GM12878 (cell line): ENCODE results near the gene CTSO.

Experiments
- ATF2 ChIP-seq: IDR thresholded peaks from 2 replicates; pipeline ENCODE4 v1.6.1; 2012; ENCODE audit warnings: low read length, inconsistent platforms
- CTCF ChIP-seq, 3 experiments: IDR thresholded peaks in 2 of 3; conservative IDR thresholded peaks in 1 of 3; 2 replicates each; pipeline ENCODE4 v1.5.1; 2011; ENCODE audit warnings: low read depth in 3 of 3, low read length in 3 of 3, mild to moderate bottlenecking in 3 of 3, control low read depth in 2 of 3, moderate library complexity in 2 of 3, inconsistent platforms in 1 of 3, mixed read lengths in 1 of 3; ENCODE audit not compliant: control insufficient read depth in 2 of 3, insufficient read depth in 1 of 3; ENCODE audit errors: extremely low read depth in 1 of 3
- EZH2 ChIP-seq: IDR thresholded peaks from 2 replicates; pipeline ENCODE4 v1.6.1; 2012; ENCODE audit warnings: low read depth, mild to moderate bottlenecking, control low read depth, inconsistent platforms, low read length, borderline replicate concordance; ENCODE audit not compliant: control insufficient read depth
- FOXM1 ChIP-seq: IDR thresholded peaks from 2 replicates; pipeline ENCODE4 v1.6.1; 2012; ENCODE audit warnings: low read depth, mild to moderate bottlenecking, inconsistent platforms, low read length, moderate library complexity
- GABPA ChIP-seq: IDR thresholded peaks from 2 replicates; pipeline ENCODE4 v1.6.1; 2014; ENCODE audit warnings: antibody characterized with exemption, low read depth, mild to moderate bottlenecking, inconsistent platforms
- JUNB ChIP-seq: IDR thresholded peaks from 2 replicates; pipeline ENCODE4 v1.6.1; 2016; ENCODE audit warnings: antibody characterized with exemption, mild to moderate bottlenecking
- MAX ChIP-seq: IDR thresholded peaks from 2 replicates; pipeline ENCODE4 v1.6.1; 2012; ENCODE audit warnings: low read depth, low read length, improper control_type of control experiment
- POLR2AphosphoS5 ChIP-seq: IDR thresholded peaks from 2 replicates; pipeline ENCODE4 v1.6.1; 2011; ENCODE audit warnings: mild to moderate bottlenecking, low read length, inconsistent platforms
- RCOR1 ChIP-seq: conservative IDR thresholded peaks from 2 replicates; pipeline ENCODE4 v1.6.1; 2012; ENCODE audit warnings: low read depth, low read length, improper control_type of control experiment
- RFX5 ChIP-seq: IDR thresholded peaks from 2 replicates; pipeline ENCODE4 v1.6.1; 2011; ENCODE audit warnings: low read depth, low read length, improper control_type of control experiment
- SMC3 ChIP-seq: IDR thresholded peaks from 2 replicates; pipeline ENCODE4 v1.6.1; 2011; ENCODE audit warnings: low read length, improper control_type of control experiment, borderline replicate concordance
- TARDBP ChIP-seq: IDR thresholded peaks from 2 replicates; pipeline ENCODE4 v1.6.1; 2016; ENCODE audit warnings: borderline replicate concordance

- no peak for TF ChIP-seq CTCF (IDR thresholded peaks at IDR 0.05 in 2 of 3, conservative IDR thresholded peaks at IDR 0.05 in 1 of 3; ENCODE audit: control insufficient read depth in 2 of 3, extremely low read depth in 1 of 3, insufficient read depth in 1 of 3, low read depth in 3 of 3, low read length in 3 of 3)
- TF ChIP-seq ATF2: no peak
- TF ChIP-seq RCOR1: no peak
- TF ChIP-seq MAX: no peak; the same call in 1 of the 2 replicates
- no peak for TF ChIP-seq TARDBP
- no peak for TF ChIP-seq RFX5
- TF ChIP-seq FOXM1: no peak
- no peak for TF ChIP-seq EZH2
- TF ChIP-seq GABPA: no peak; the same call in 1 of the 2 replicates
- TF ChIP-seq POLR2AphosphoS5: no peak
- no peak for TF ChIP-seq JUNB
- no peak for TF ChIP-seq SMC3
These were observed 536 bp upstream of the CTSO start for GRCh38 chr4:155954118-155954685.
